Stimulated activated CD8-positive, alpha-beta memory T cell treated with anti-CD3 and anti-CD28 coated beads, Interleukin-4, amount 100 ng/mL, for 24 hours (primary cell): ENCODE measurements around the gene AHCYL1.
"Not testable (repeated sequence)": the region's sequence is repeated elsewhere in the genome, so short reads cannot be mapped to it uniquely, and the experiment has no call there.

ENCODE experiments used
- DNase-seq: peaks from one replicate; pipeline ENCODE4 v3.0.0-alpha.2; 2020; ENCODE audit warnings: low read depth

AHCYL1 gene

GRCh38 chr1:109997867-109998229 lies 13.3 kb downstream of the AHCYL1 start:
- no peak for DNase-seq

- no peak for DNase-seq
Measured at GRCh38 chr1:110002695-110003094, 18.1 kb downstream of the AHCYL1 start.

- DNase-seq: no peak
Measured at GRCh38 chr1:110003747-110004428, 19.3 kb downstream of the AHCYL1 start.

GRCh38 chr1:110004583-110004982 lies 20.0 kb downstream of the AHCYL1 start:
- no peak for DNase-seq

GRCh38 chr1:110005971-110006370 lies 21.4 kb downstream of the AHCYL1 start:
- no peak for DNase-seq

- no peak for DNase-seq
Measured at GRCh38 chr1:110006516-110006915, 22.0 kb downstream of the AHCYL1 start.

- no peak for DNase-seq
Measured at GRCh38 chr1:110007046-110007830, 22.7 kb downstream of the AHCYL1 start.

- DNase-seq: no peak
Measured at GRCh38 chr1:110008971-110009565, 24.5 kb downstream of the AHCYL1 start.

GRCh38 chr1:110011527-110012041 lies 27.0 kb downstream of the AHCYL1 start:
- no peak for DNase-seq

- no peak for DNase-seq
Measured at GRCh38 chr1:110012100-110012780, 27.7 kb downstream of the AHCYL1 start.

- no peak for DNase-seq
Measured at GRCh38 chr1:110017792-110018191, 33.2 kb downstream of the AHCYL1 start.

GRCh38 chr1:110018396-110018795 lies 33.8 kb downstream of the AHCYL1 start:
- DNase-seq: no peak

- DNase-seq: no peak
Measured at GRCh38 chr1:110019770-110020169, 35.2 kb downstream of the AHCYL1 start.

GRCh38 chr1:110021285-110021684 lies 36.7 kb downstream of the AHCYL1 start:
- DNase-seq: no peak

- DNase-seq: no peak
Measured at GRCh38 chr1:110024613-110025012, 40.0 kb downstream of the AHCYL1 start.

- DNase-seq: not testable (repeated sequence)
Measured at GRCh38 chr1:110030687-110031086, 46.1 kb downstream of the AHCYL1 start.

GRCh38 chr1:110032327-110032726 lies 47.8 kb downstream of the AHCYL1 start:
- no peak for DNase-seq

- DNase-seq: no peak
Measured at GRCh38 chr1:110033421-110033820, 48.9 kb downstream of the AHCYL1 start.

- DNase-seq: no peak
Measured at GRCh38 chr1:110034040-110034450, 49.5 kb downstream of the AHCYL1 start.

GRCh38 chr1:110034451-110035235 lies 50.1 kb downstream of the AHCYL1 start, which contains the start of gene STRIP1:
TSS of gene STRIP1 (plus strand) at chr1:110034624. CDS start at chr1:110034638, 14 bp downstream.
- peak; percentile 81 for DNase-seq

- DNase-seq: no peak
Measured at GRCh38 chr1:110035236-110035752, 50.7 kb downstream of the AHCYL1 start.
